H1 (cell line): ENCODE results near the gene STXBP6. TPM values are rescaled to one million over a fixed set of nuclear protein-coding genes. Genes with fewer than 3 reads are reported as not detected.

ENCODE experiments used
- CTCF ChIA-PET: fragments of 300-600 bp; sonication (Branson Sonifier 250); formaldehyde crosslinking; loops from one replicate; lab custom pipeline; 2021; ENCODE audit not compliant: partially characterized antibody; lab: Charles Lee
- POLR2A ChIA-PET: fragments of 300-600 bp; sonication (Branson Sonifier 250); formaldehyde crosslinking; loops from one replicate; lab custom pipeline; 2021; ENCODE audit warnings: inconsistent platforms; ENCODE audit not compliant: partially characterized antibody; lab: Charles Lee
- DNase-seq, 2 experiments: peaks; one replicate each; pipeline versions ENCODE4 v3.0.0 to v3.0.0-alpha.2; 2010 to 2022; ENCODE audit warnings: low spot score in 2 of 2, low read depth in 1 of 2, mixed read lengths in 1 of 2
- FAIRE-seq: peaks from 2 replicates; lab custom pipeline; 2011; peaks lifted over from hg19 to GRCh38; lab: Jason Lieb, UNC
- H2AFZ ChIP-seq: 2 replicates; pipeline ENCODE4 v1.8.1; 2012; ENCODE audit warnings: low read length, inconsistent platforms
- H2AK5ac ChIP-seq: 2 replicates; pipeline ENCODE4 v1.6.1; 2013; ENCODE audit warnings: low read depth, low read length
- H2BK120ac ChIP-seq: replicated peaks from 2 replicates; pipeline ENCODE3; 2013; ENCODE audit warnings: low read depth, low read length, inconsistent platforms
- H2BK12ac ChIP-seq: 2 replicates; pipeline ENCODE4 v1.6.1; 2013; ENCODE audit warnings: low read depth, low read length
- H2BK15ac ChIP-seq: 2 replicates; pipeline ENCODE4 v1.6.1; 2013; ENCODE audit warnings: low read length
- H2BK20ac ChIP-seq: 2 replicates; pipeline ENCODE4 v1.6.1; 2013; ENCODE audit warnings: low read length
- H2BK5ac ChIP-seq: 2 replicates; pipeline ENCODE4 v1.6.1; 2013; ENCODE audit warnings: low read depth, low read length
- H3K14ac ChIP-seq: 2 replicates; pipeline ENCODE4 v1.6.1; 2013; ENCODE audit warnings: inconsistent platforms; ENCODE audit not compliant: insufficient read length
- H3K18ac ChIP-seq: 2 replicates; pipeline ENCODE4 v1.6.1; 2013; ENCODE audit warnings: low read length; ENCODE audit errors: extremely low read depth
- H3K23ac ChIP-seq: 2 replicates; pipeline ENCODE4 v1.6.1; 2013; ENCODE audit warnings: inconsistent platforms; ENCODE audit not compliant: insufficient read length
- H3K23me2 ChIP-seq: 2 replicates; pipeline ENCODE4 v1.6.1; 2013; ENCODE audit warnings: low read depth, low read length
- H3K27ac ChIP-seq: 2 replicates; pipeline ENCODE4 v1.6.1; 2011; ENCODE audit warnings: low read depth, low read length, inconsistent platforms
- H3K27me3 ChIP-seq, 4 experiments: replicated peaks in 1 of 4; 1 replicate in 1 of 4; 2 replicates in 3 of 4; pipeline versions ENCODE4 v1.6.1 to v1.8.1; 2011 to 2013; ENCODE audit warnings: low read length in 3 of 4, mild to moderate bottlenecking in 3 of 4, inconsistent platforms in 2 of 4, mixed read lengths in 2 of 4, moderate library complexity in 1 of 4; ENCODE audit not compliant: control insufficient read depth in 3 of 4, insufficient read depth in 3 of 4; ENCODE audit errors: extremely low read depth in 1 of 4
- H3K36me3 ChIP-seq, 4 experiments: 2 replicates each; pipeline versions ENCODE4 v1.6.1 to v1.8.1; 2011 to 2013; ENCODE audit warnings: mild to moderate bottlenecking in 4 of 4, low read length in 3 of 4, moderate library complexity in 2 of 4, control low read depth in 1 of 4, inconsistent platforms in 1 of 4; ENCODE audit not compliant: insufficient read depth in 4 of 4, control insufficient read depth in 2 of 4
- H3K4ac ChIP-seq: replicated peaks from 2 replicates; pipeline ENCODE3; 2013; ENCODE audit warnings: low read length, low read depth, mixed read lengths, inconsistent platforms; ENCODE audit not compliant: insufficient read length
- H3K4me1 ChIP-seq, 4 experiments: replicated peaks in 1 of 4; 1 replicate in 1 of 4; 2 replicates in 3 of 4; pipeline versions ENCODE4 v1.6.1 to v1.8.1; 2011 to 2013; ENCODE audit warnings: low read length in 3 of 4, inconsistent platforms in 2 of 4, mixed read lengths in 1 of 4; ENCODE audit not compliant: insufficient read depth in 4 of 4, control insufficient read depth in 3 of 4
- H3K4me2 ChIP-seq, 2 experiments: 2 replicates each; pipeline versions ENCODE4 v1.6.1 to v1.8.1; 2011 to 2013; ENCODE audit warnings: low read depth in 2 of 2, low read length in 2 of 2, control low read depth in 1 of 2, inconsistent platforms in 1 of 2, mild to moderate bottlenecking in 1 of 2; ENCODE audit not compliant: insufficient read depth in 1 of 2
- H3K4me3 ChIP-seq, 4 experiments: fragments of 200-600, 300-600 bp in 1 of 4; sonication (generic), shearing (Covaris generic), sonication (Bioruptor Twin) in 1 of 4; 2 replicates each; pipeline versions ENCODE4 v1.5.1 to v1.8.1; 2011 to 2016; ENCODE audit warnings: low read length in 4 of 4, low read depth in 3 of 4, control low read depth in 2 of 4, inconsistent platforms in 2 of 4, mild to moderate bottlenecking in 2 of 4, mixed read lengths in 1 of 4, moderate library complexity in 1 of 4; ENCODE audit not compliant: insufficient read depth in 2 of 4; ENCODE audit errors: extremely low read depth in 1 of 4
- H3K56ac ChIP-seq: replicated peaks from 2 replicates; pipeline ENCODE3; 2013; ENCODE audit warnings: low read depth, mild to moderate bottlenecking, mixed read lengths, low read length, inconsistent platforms; ENCODE audit not compliant: insufficient read length
- H3K79me1 ChIP-seq: 2 replicates; pipeline ENCODE4 v1.6.1; 2013; ENCODE audit warnings: low read depth, low read length, control low read depth
- H3K79me2 ChIP-seq, 2 experiments: 2 replicates each; pipeline versions ENCODE4 v1.6.1 to v1.8.1; 2012 to 2013; ENCODE audit warnings: low read length in 2 of 2, mild to moderate bottlenecking in 2 of 2, inconsistent platforms in 1 of 2; ENCODE audit not compliant: insufficient read depth in 2 of 2, control insufficient read depth in 1 of 2
- H3K9ac ChIP-seq, 4 experiments: replicated peaks in 1 of 4; 1 replicate in 1 of 4; 2 replicates in 3 of 4; pipeline versions ENCODE4 v1.6.1 to v1.8.1; 2011 to 2013; ENCODE audit warnings: low read depth in 3 of 4, low read length in 3 of 4, control low read depth in 2 of 4, mild to moderate bottlenecking in 2 of 4, moderate library complexity in 2 of 4, inconsistent platforms in 1 of 4; ENCODE audit errors: extremely low read depth in 1 of 4
- H3K9me3 ChIP-seq, 2 experiments: 2 replicates each; pipeline versions ENCODE4 v1.6.1 to v1.8.1; 2012 to 2013; ENCODE audit warnings: mild to moderate bottlenecking in 2 of 2, moderate library complexity in 2 of 2, control low read depth in 1 of 2, inconsistent platforms in 1 of 2, low read depth in 1 of 2, low read length in 1 of 2, mixed read lengths in 1 of 2; ENCODE audit not compliant: insufficient read depth in 2 of 2
- H4K20me1 ChIP-seq, 2 experiments: replicated peaks in 1 of 2; 2 replicates each; pipeline versions ENCODE3 to v1.8.1; 2011 to 2013; ENCODE audit warnings: inconsistent platforms in 2 of 2, low read length in 2 of 2, mild to moderate bottlenecking in 1 of 2; ENCODE audit not compliant: insufficient read depth in 2 of 2, control insufficient read depth in 1 of 2
- H4K5ac ChIP-seq: 2 replicates; pipeline ENCODE4 v1.6.1; 2013; ENCODE audit warnings: low read length, low read depth, mixed read lengths, inconsistent platforms; ENCODE audit not compliant: insufficient read length
- H4K8ac ChIP-seq: 2 replicates; pipeline ENCODE4 v1.8.0; 2013; ENCODE audit warnings: mild to moderate bottlenecking, moderate library complexity, low read length, inconsistent platforms; ENCODE audit not compliant: insufficient read depth; ENCODE audit errors: extremely low read depth
- H4K91ac ChIP-seq: replicated peaks from 2 replicates; pipeline ENCODE3; 2013; ENCODE audit warnings: low read length, mixed read lengths, inconsistent platforms; ENCODE audit not compliant: insufficient read length
- KDM5A ChIP-seq: fragments of 200-600 bp; IDR thresholded peaks from 2 replicates; pipeline ENCODE4 v1.7.1; 2012; ENCODE audit warnings: mild to moderate bottlenecking, low read length, inconsistent platforms, mixed read lengths
- NANOG ChIP-seq: IDR thresholded peaks from 2 replicates; pipeline ENCODE4 v1.6.1; 2011; ENCODE audit warnings: low read length, low read depth, mild to moderate bottlenecking, inconsistent platforms; ENCODE audit not compliant: insufficient read depth, poor library complexity, severe bottlenecking
- POLR2A ChIP-seq, 2 experiments: IDR thresholded peaks; 1 replicate in 1 of 2; 2 replicates in 1 of 2; pipeline ENCODE4 v1.6.1; 2011; ENCODE audit warnings: low read depth in 2 of 2, low read length in 2 of 2, mild to moderate bottlenecking in 2 of 2; ENCODE audit errors: control extremely low read depth in 1 of 2
- YY1 ChIP-seq: IDR thresholded peaks from 2 replicates; pipeline ENCODE4 v1.6.1; 2011; ENCODE audit warnings: low read depth, mild to moderate bottlenecking, low read length
- WGBS, 2 experiments: shearing (Covaris generic) in 1 of 2; methylation state at CpG; one replicate each; pipeline versions ENCODE4 v1.1.6 to v1.1.7; 2013 to 2015; ENCODE audit warnings: low lambda C conversion rate in 2 of 2, mixed read lengths in 2 of 2, inconsistent platforms in 1 of 2, low coverage in 1 of 2, missing lambda C conversion rate in 1 of 2; ENCODE audit not compliant: insufficient replicate concordance in 2 of 2, insufficient coverage in 1 of 2, insufficient read length in 1 of 2; ENCODE audit errors: extremely low coverage in 1 of 2, missing lambda C conversion rate in 1 of 2; 5-methylcytosine and 5-hydroxymethylcytosine counted together
- polyA plus RNA-seq, 7 experiments: library from polyadenylated mRNA; depleted of rRNA in 3 of 7; stranded (reverse) in 5 of 7; unstranded in 2 of 7; fragments of >200 nt in 5 of 7; fragments of 200-250 nt in 2 of 7; gene quantifications; 1 replicate in 5 of 7; 2 replicates in 1 of 7; 4 replicates in 1 of 7; pipeline versions ENCODE4 v1.2.1 to v1.2.3, GENCODE V29; 2011 to 2013; ENCODE audit warnings: missing spikeins in 2 of 7, mixed read lengths in 2 of 7
- total RNA-seq: library from RNA; stranded (reverse); fragmentation: NEBNext Ultra II Directional; extraction: Animal tissue kit (Norgen Biotek cat#: 25700); gene quantifications from 2 replicates; pipeline ENCODE4 v1.2.1, GENCODE V29; 2021

Gene STXBP6
- total and polyA plus RNA-seq, 2 of the 8 experiments (the other 6 are each of a cell fraction or from before 2014, with no cell fraction given): 9.4 to 18.1 TPM

DNA sequence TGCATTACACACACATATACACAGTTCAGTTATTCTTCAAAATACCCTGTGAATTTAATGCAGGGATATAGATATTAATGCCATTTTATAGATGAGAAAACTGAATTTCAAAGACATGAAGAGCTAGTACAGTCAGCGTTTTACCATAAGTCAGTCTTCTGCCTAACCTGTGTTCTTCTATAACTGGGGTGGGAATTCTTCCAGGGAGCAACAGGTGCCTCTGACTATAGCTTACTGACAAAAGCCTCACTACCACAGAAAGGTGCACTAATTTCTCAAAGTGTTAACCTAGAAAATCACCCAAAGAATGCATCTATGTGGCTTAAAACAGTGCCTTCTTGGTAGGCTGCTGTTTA lies 84.4 kb downstream of the STXBP6 start:
- no peaks in the 10 kb centered on the region for H3K36me3 ChIP-seq
- H3K27ac ChIP-seq: no peak overlapping the region
- H3K79me2 ChIP-seq: no peaks in the 10 kb centered on the region
- DNase-seq (no peak), FAIRE-seq (no peak)
- H3K4me3 ChIP-seq: no peak overlapping the region
- H3K9me3 ChIP-seq: no peaks in the 10 kb centered on the region
- no peak overlapping the region for H3K4me2 ChIP-seq
- no peaks in the 10 kb centered on the region for H3K27me3 ChIP-seq
- 88% methylated on average over 1 of the region's 1 CpG; no CpG with 5 or more reads in 1 of the 2 experiments for WGBS, 2 experiments
- no peak overlapping the region for H3K4ac ChIP-seq
- H3K18ac ChIP-seq: no peak overlapping the region
- H2BK120ac ChIP-seq: no peak overlapping the region
- no peak overlapping the region for H3K14ac ChIP-seq
- H2AK5ac ChIP-seq: no peak overlapping the region
- ChIA-PET POLR2A (no interaction called here), CTCF (interaction anchor here (1.0 to 1.6 kb wide), 4 partner anchors 8 to 26 kb away, joined by 3 to 7 read pairs (median 4); no protein-coding TSS in a partner anchor)
- no peaks in the 10 kb centered on the region for H3K79me1 ChIP-seq
- H4K8ac ChIP-seq: no peak overlapping the region
- no peak overlapping the region for H2BK20ac ChIP-seq
- H3K23ac ChIP-seq: no peak overlapping the region
- no peak overlapping the region for H3K9ac ChIP-seq
- no peak overlapping the region for H4K5ac ChIP-seq
- H3K4me1 ChIP-seq: peaks cover 0 to 3% (median 0%) of the 10 kb centered on the region in 4 experiments; a peak in 1 of 7 replicates
- no peak overlapping the region for H2AFZ ChIP-seq
- H2BK15ac ChIP-seq: no peak overlapping the region
- TF ChIP-seq NANOG (no peak), KDM5A (no peak), POLR2A (IDR thresholded peaks at IDR 0.05; ENCODE audit: control extremely low read depth in 1 of 2, low read depth in 2 of 2, low read length in 2 of 2) (no peak), YY1 (no peak)
- no peak overlapping the region for H2BK5ac ChIP-seq
- H4K91ac ChIP-seq: no peak overlapping the region
- no peak overlapping the region for H3K56ac ChIP-seq
- no peaks in the 10 kb centered on the region for H3K23me2 ChIP-seq
- no peaks in the 10 kb centered on the region for H4K20me1 ChIP-seq
- no peak overlapping the region for H2BK12ac ChIP-seq
